Hepatocyte (in vitro differentiated cells): ENCODE measurements around the gene NSMF.

Source experiments
- CTCF ChIP-seq: fragments of 200-600 bp; sonication (generic); IDR thresholded peaks from 2 replicates; pipeline ENCODE4 v1.5.1; 2016; ENCODE audit warnings: antibody characterized with exemption, mild to moderate bottlenecking; ENCODE audit not compliant: poor library complexity
- EZH2 ChIP-seq: fragments of 200-600 bp; sonication (generic); IDR thresholded peaks from 2 replicates; pipeline ENCODE4 v1.6.1; 2016; ENCODE audit warnings: antibody characterized with exemption, mild to moderate bottlenecking, borderline replicate concordance
- EZH2phosphoT487 ChIP-seq: fragments of 200-600 bp; sonication (generic); IDR thresholded peaks from one replicate; pipeline ENCODE4 v1.6.1; 2018; ENCODE audit warnings: antibody characterized with exemption, mild to moderate bottlenecking, low read depth, moderate library complexity; ENCODE audit not compliant: unreplicated experiment, severe bottlenecking

- TF ChIP-seq CTCF (no peak), EZH2phosphoT487 (no peak), EZH2 (no peak)
These were observed 17.2 kb downstream of the NSMF start for GRCh38 chr9:137441935-137442321.
